HepG2 (cell line): ENCODE results near the gene DARS2. TPM values are rescaled to one million over a fixed set of nuclear protein-coding genes. Genes with fewer than 3 reads are reported as not detected.
A peak's percentile ranks its signal among the peaks of the same experiment; 100 is the strongest.

Experiments
- ATAC-seq: fragments of 200-7000 bp; cut with Tn5 transposase; 3 replicates; pipeline ENCODE4 v1.9.1; 2020; ENCODE audit warnings: mild to moderate bottlenecking, moderate library complexity
- BruUV-seq: library from RNA; stranded (reverse); fragments of 400-500 nt; replicated peaks from 2 replicates; lab custom pipeline; 2021; lab: Mats Ljungman, UMichigan
- CTCF ChIA-PET: fragments of 300-600 bp; formaldehyde crosslinking; extraction: SDS; loops from one replicate; lab custom pipeline; 2021; ENCODE audit warnings: low total read pairs, inconsistent platforms, low intra/inter-chr PET ratio; lab: Yijun Ruan, JAX
- POLR2A ChIA-PET: fragments of 350-600 bp; sonication (Branson Sonifier 250); formaldehyde crosslinking; loops from one replicate; lab custom pipeline; 2020; ENCODE audit warnings: antibody characterized with exemption, inconsistent platforms; lab: Yijun Ruan, JAX
- DNase-seq: peaks from one replicate; pipeline ENCODE4 v3.0.0-alpha.2; 2015; ENCODE audit warnings: low spot score
- FAIRE-seq: peaks from 3 replicates; lab custom pipeline; 2011; peaks lifted over from hg19 to GRCh38; lab: Jason Lieb, UNC
- H2AFZ ChIP-seq: one replicate; pipeline ENCODE4 v1.6.1; 2011; ENCODE audit warnings: low read length, inconsistent platforms
- H3K27ac ChIP-seq: fragments of 300-600 bp; 3 replicates; pipeline ENCODE4 v1.8.0; 2011; ENCODE audit warnings: mixed run types, mild to moderate bottlenecking, mixed read lengths, low read length, inconsistent platforms; ENCODE audit not compliant: insufficient read depth; ENCODE audit errors: extremely low read length
- H3K27me3 ChIP-seq, 2 experiments: fragments of 200-600 bp in 1 of 2; 2 replicates in 1 of 2; 3 replicates in 1 of 2; pipeline versions ENCODE4 v1.6.0 to v1.8.0; 2011; ENCODE audit warnings: low read length in 2 of 2, mild to moderate bottlenecking in 2 of 2, moderate library complexity in 2 of 2, inconsistent platforms in 1 of 2; ENCODE audit not compliant: insufficient read depth in 2 of 2, control insufficient read depth in 1 of 2
- H3K36me3 ChIP-seq, 2 experiments: fragments of 200-600 bp in 1 of 2; replicated peaks in 1 of 2; 2 replicates in 1 of 2; 3 replicates in 1 of 2; pipeline versions ENCODE4 v1.5.1 to v1.8.0; 2011; ENCODE audit warnings: low read length in 2 of 2, inconsistent platforms in 1 of 2; ENCODE audit not compliant: insufficient read depth in 2 of 2, control insufficient read depth in 1 of 2
- H3K4me1 ChIP-seq: 2 replicates; pipeline ENCODE4 v1.5.1; 2012; ENCODE audit warnings: low read length, inconsistent platforms; ENCODE audit not compliant: insufficient read depth
- H3K4me2 ChIP-seq: 2 replicates; pipeline ENCODE4 v1.6.0; 2011; ENCODE audit warnings: low read depth, low read length, inconsistent platforms
- H3K4me3 ChIP-seq, 3 experiments: fragments of 200-600 bp in 1 of 3; sonication (generic), shearing (Covaris generic) in 1 of 3; replicated peaks in 1 of 3; 2 replicates each; pipeline ENCODE4 v1.5.1; 2011 to 2016; ENCODE audit warnings: low read length in 3 of 3, inconsistent platforms in 2 of 3, low read depth in 2 of 3, mild to moderate bottlenecking in 2 of 3, control low read depth in 1 of 3, mixed read lengths in 1 of 3; ENCODE audit not compliant: insufficient read depth in 1 of 3
- H3K79me2 ChIP-seq: one replicate; pipeline ENCODE4 v1.6.1; 2011; ENCODE audit warnings: low read length, inconsistent platforms; ENCODE audit not compliant: insufficient read depth
- H3K9ac ChIP-seq: 2 replicates; pipeline ENCODE4 v1.6.0; 2011; ENCODE audit warnings: mild to moderate bottlenecking, low read depth, low read length, inconsistent platforms; ENCODE audit not compliant: insufficient read depth
- H3K9me3 ChIP-seq: 2 replicates; pipeline ENCODE4 v1.5.1; 2012; ENCODE audit warnings: mild to moderate bottlenecking, low read length
- H4K20me1 ChIP-seq: 2 replicates; pipeline ENCODE4 v1.6.0; 2011; ENCODE audit warnings: inconsistent platforms, mild to moderate bottlenecking, low read length, moderate library complexity; ENCODE audit not compliant: insufficient read depth
- ATF7 ChIP-seq, 2 experiments: fragments of 450-650 bp in 1 of 2; sonication (generic) in 1 of 2; formaldehyde crosslinking in 1 of 2; IDR thresholded peaks; 2 replicates each; pipeline versions ENCODE4 v1.4.0 to v1.6.1; 2016 to 2020; ENCODE audit warnings: antibody characterized with exemption in 1 of 2, mild to moderate bottlenecking in 1 of 2, missing genetic modification reagents in 1 of 2
- HMG20B ChIP-seq: conservative IDR thresholded peaks from 2 replicates; pipeline ENCODE4 v1.6.1; 2016; ENCODE audit warnings: missing genetic modification reagents, missing compliant biosample characterization
- MEIS1 ChIP-seq: sonication (generic); formaldehyde crosslinking; IDR thresholded peaks from 2 replicates; pipeline ENCODE4 v1.9.0; 2021; ENCODE audit warnings: mild to moderate bottlenecking, missing genetic modification reagents, moderate library complexity, borderline replicate concordance
- MIXL1 ChIP-seq: IDR thresholded peaks from 2 replicates; pipeline ENCODE4 v1.6.1; 2016
- PCBP2 ChIP-seq: fragments of 200-400 bp; formaldehyde crosslinking; optimal IDR thresholded peaks from 2 replicates; pipeline ENCODE3; 2018; ENCODE audit warnings: low read length, low read depth; ENCODE audit not compliant: poor library complexity, severe bottlenecking
- RBFOX2 ChIP-seq: fragments of 200-400 bp; formaldehyde crosslinking; IDR thresholded peaks from 2 replicates; pipeline ENCODE4 v1.6.1; 2017; ENCODE audit warnings: low read depth, mild to moderate bottlenecking, low read length
- SKI ChIP-seq: fragments of 450-650 bp; IDR thresholded peaks from one replicate; pipeline ENCODE4 v1.6.1; 2018; ENCODE audit warnings: mild to moderate bottlenecking; ENCODE audit not compliant: partially characterized antibody
- UBTF ChIP-seq: sonication (generic); formaldehyde crosslinking; IDR thresholded peaks from 2 replicates; pipeline ENCODE4 v1.4.0; 2020; ENCODE audit warnings: mild to moderate bottlenecking, missing genetic modification reagents
- ZFX ChIP-seq: sonication (generic); formaldehyde crosslinking; IDR thresholded peaks from 2 replicates; pipeline ENCODE4 v1.4.0; 2020; ENCODE audit warnings: mild to moderate bottlenecking, low read depth, missing genetic modification reagents, moderate library complexity
- ZNF10 ChIP-seq: sonication (generic); formaldehyde crosslinking; IDR thresholded peaks from 2 replicates; pipeline ENCODE4 v1.4.0; 2020; ENCODE audit warnings: mild to moderate bottlenecking, low read depth, missing genetic modification reagents, borderline replicate concordance
- ZNF577 ChIP-seq: sonication (generic); formaldehyde crosslinking; IDR thresholded peaks from 2 replicates; pipeline ENCODE4 v1.4.0; 2020; ENCODE audit warnings: mild to moderate bottlenecking, low read depth, missing genetic modification reagents, borderline replicate concordance
- ZNF776 ChIP-seq: sonication (generic); formaldehyde crosslinking; IDR thresholded peaks from 2 replicates; pipeline ENCODE4 v1.4.0; 2020; ENCODE audit warnings: mild to moderate bottlenecking, missing genetic modification reagents
- ZXDC ChIP-seq: sonication (generic); formaldehyde crosslinking; IDR thresholded peaks from 2 replicates; pipeline ENCODE4 v1.5.0; 2020; ENCODE audit warnings: mild to moderate bottlenecking, missing genetic modification reagents
- WGBS: methylation state at CpG from one replicate; pipeline ENCODE4 v1.1.6; 2017; ENCODE audit warnings: low lambda C conversion rate; 5-methylcytosine and 5-hydroxymethylcytosine counted together
- in situ Hi-C: cut with HindIII; loops from 2 replicates; pipeline ENCODE4 v1.10.0; 2017; ENCODE audit warnings: low pct_unique_long_range_greater_than_20kb; ENCODE audit not compliant: extremely low pct_ligation_motif_present
- intact Hi-C: fragments of 100-400 bp; cut with micrococcal nuclease; formaldehyde crosslinking; loops from one replicate; pipeline ENCODE4 v1.10.0; 2022; ENCODE audit not compliant: unreplicated experiment
- polyA plus RNA-seq, 8 experiments: library from polyadenylated mRNA; depleted of rRNA in 3 of 8; stranded (reverse) in 7 of 8; unstranded in 1 of 8; fragments of >200 nt; fragmentation: Illumina TruSeq in 4 of 8; extraction: Trizol in 4 of 8; gene quantifications; 2 replicates each; pipeline versions ENCODE4 v1.2.1 to v1.2.3, GENCODE V29; 2011 to 2016; ENCODE audit warnings: low read depth in 4 of 8, missing spikeins in 1 of 8, mixed read lengths in 1 of 8; ENCODE audit not compliant: insufficient read depth in 1 of 8
- total RNA-seq, 5 experiments: library from RNA; depleted of rRNA; stranded (reverse); fragments of >200 nt; fragmentation: Illumina TruSeq; extraction: Trizol; gene quantifications; 2 replicates each; pipeline ENCODE4 v1.2.3, GENCODE V29; 2016; ENCODE audit warnings: low read depth in 1 of 5

Gene DARS2
- total and polyA plus RNA-seq, 2 of the 13 experiments (the other 11 are each of a cell fraction or from before 2014, with no cell fraction given) = 17.6 to 27.7 TPM

- Histone ChIP-seq H3K36me3 (peaks cover 4 to 37% of the 10 kb centered on the region in 2 experiments), H3K4me1 (peaks cover 32% of the 10 kb centered on the region), H3K27me3 (no peaks in the 10 kb centered on the region; a peak in 1 of 5 replicates), H3K9me3 (no peaks in the 10 kb centered on the region), H3K27ac (no peak overlapping the region), H2AFZ (no peak overlapping the region), H4K20me1 (peaks cover 38% of the 10 kb centered on the region), H3K4me3 (no peak overlapping the region), H3K4me2 (peak overlapping the region; percentile 87), H3K9ac (no peak overlapping the region), H3K79me2 (peaks cover 28% of the 10 kb centered on the region)
- BruUV-seq = no TSS peak
- 92% methylated on average over 5 of the region's 5 CpGs for WGBS
- intact Hi-C loops = no loop called here
- no peak for DNase-seq
- ATAC-seq = no peak
- POLR2A ChIA-PET = no interaction called here
- CTCF ChIA-PET = no interaction called here
- no peak for FAIRE-seq
- in situ Hi-C loops = loop anchor here (10.0 kb wide), 1 partner anchor 210 kb away; no protein-coding TSS in a partner anchor
- TF ChIP-seq MEIS1 (CRISPR knock-in tag) = no peak
- TF ChIP-seq ZFX (CRISPR knock-in tag) = no peak
- no peak for TF ChIP-seq ZXDC (CRISPR knock-in tag)
- TF ChIP-seq UBTF = no peak
- no peak for TF ChIP-seq ZNF577 (CRISPR knock-in tag)
- TF ChIP-seq ATF7 (IDR thresholded peaks at IDR 0.05) = peak; percentile 63
- no peak for TF ChIP-seq ATF7 (CRISPR knock-in tag; IDR thresholded peaks at IDR 0.05)
- TF ChIP-seq SKI = no peak
- no peak for TF ChIP-seq MIXL1 (CRISPR knock-in tag)
- TF ChIP-seq ZNF776 (CRISPR knock-in tag) = no peak
- no peak for TF ChIP-seq ZNF10
- no peak for TF ChIP-seq HMG20B (CRISPR knock-in tag)
- no peak for TF ChIP-seq PCBP2
- TF ChIP-seq RBFOX2 = peak; percentile 65; the same call in 1 of the 2 replicates
These were observed 39.9 kb downstream of the DARS2 start for GRCh38 chr1:173864179-173864867.
